Stimulated activated CD4-positive, alpha-beta T cell treated with anti-CD3 and anti-CD28 coated beads, TNF-alpha, amount 100 ng/mL, for 24 hours (primary cell): ENCODE data around the gene NRG3.
"Not testable (repeated sequence)": the region's sequence is repeated elsewhere in the genome, so short reads cannot be mapped to it uniquely, and the experiment has no call there.

ENCODE experiments used
- DNase-seq, 3 experiments: peaks; one replicate each; pipeline ENCODE4 v3.0.0-alpha.2; 2020; ENCODE audit warnings: low read depth in 3 of 3

NRG3 gene

DNA sequence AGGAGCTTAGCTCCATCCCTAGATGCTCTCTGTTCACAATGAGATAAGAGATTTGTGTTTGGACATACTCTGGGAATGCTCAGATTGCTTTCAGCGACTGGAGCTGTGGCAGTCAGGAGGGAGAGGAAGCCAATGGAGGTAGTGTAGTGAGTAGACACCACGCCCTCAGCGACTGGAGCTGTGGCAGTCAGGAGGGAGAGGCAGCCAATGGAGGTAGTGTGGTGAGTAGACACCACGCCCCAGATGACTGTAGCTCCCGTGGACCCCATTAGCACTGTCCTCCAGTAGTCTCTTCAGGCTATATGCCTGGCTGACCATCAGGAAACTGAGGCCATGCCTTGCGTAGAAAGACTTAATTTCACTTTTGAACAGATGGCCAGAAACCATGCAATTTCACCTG is 1033.8 kb downstream of the NRG3 start:
- DNase-seq: no peak

DNA sequence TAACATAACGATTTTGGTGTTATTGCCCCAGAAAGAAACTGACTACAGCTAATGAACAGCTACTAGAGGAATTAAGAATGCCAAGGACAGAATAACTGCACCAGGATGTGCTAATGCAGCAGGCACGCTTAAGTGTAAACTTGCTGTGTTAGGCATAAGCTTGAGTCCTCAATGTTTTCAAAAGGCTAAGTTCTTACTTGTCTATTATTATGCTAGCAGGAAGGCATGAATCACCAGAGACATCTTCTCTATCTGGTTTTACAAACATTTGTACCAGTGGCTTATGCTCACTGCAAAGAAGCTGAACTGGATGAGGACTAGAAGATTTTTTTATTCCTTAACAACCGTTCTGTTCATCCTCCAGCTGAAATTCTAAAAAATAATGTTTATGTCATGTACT is 1035.3 kb downstream of the NRG3 start:
- DNase-seq: no peak

DNA sequence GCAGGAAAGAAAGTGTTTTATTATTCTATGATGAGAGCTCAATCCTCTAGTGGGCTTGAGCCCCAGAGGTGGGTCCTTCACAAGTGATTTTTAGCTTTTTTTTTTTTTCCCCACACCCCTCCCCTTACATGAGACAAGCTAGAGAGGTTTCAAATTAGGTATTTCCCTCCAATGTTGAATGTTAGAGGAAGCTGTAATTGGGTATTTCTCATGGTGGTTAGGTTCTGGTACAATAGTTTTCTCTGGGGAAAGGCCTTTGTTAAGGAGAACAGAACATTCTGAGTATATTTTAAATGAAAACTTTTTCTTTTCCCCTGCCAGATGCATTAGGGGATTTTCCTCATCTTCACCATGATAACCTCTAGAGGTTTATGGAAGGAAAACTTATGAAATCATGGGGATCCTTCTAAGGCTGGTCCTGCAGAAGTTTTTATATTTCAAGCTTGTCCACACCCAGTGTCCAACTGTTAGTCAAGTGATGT is 1039.7 kb downstream of the NRG3 start:
- DNase-seq: no peak

DNA sequence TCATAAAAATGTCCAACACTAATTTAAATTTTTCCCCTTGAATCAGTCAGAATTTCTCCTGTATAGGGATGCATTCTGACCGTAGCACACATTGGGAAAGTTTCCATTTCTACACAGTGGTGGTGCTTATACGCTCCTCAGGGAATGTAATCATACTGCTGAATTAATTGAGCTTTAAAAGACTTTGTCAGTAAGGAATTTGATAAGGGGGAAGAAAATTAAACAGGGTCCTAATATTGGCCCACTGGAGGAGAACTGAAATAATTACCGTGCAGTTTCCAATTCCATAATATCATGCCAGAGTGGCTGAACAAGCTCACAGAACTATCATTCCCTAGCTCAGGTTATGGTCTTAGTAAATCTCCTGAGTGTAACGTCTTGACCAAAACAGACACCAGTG is 1041.9 kb downstream of the NRG3 start:
- DNase-seq: no peak

DNA sequence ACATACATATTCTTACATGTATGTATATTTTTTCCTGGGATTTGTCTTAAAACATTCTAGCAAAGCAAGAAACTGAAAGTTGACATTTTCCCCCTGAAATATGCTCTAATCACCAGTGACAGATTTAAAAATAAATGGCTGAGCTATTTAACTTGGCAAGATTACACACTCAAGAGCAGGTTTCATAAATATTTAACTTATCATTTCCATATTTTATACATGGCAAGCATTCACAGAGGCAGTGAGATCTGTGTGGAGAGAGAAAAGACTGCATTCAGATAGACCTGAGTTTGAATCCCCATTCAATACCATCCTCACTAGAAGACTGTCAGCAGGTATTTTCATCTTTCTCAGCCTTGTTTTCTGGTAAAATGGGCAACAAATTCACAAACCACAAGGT is 1043.0 kb downstream of the NRG3 start:
- DNase-seq: no peak

DNA sequence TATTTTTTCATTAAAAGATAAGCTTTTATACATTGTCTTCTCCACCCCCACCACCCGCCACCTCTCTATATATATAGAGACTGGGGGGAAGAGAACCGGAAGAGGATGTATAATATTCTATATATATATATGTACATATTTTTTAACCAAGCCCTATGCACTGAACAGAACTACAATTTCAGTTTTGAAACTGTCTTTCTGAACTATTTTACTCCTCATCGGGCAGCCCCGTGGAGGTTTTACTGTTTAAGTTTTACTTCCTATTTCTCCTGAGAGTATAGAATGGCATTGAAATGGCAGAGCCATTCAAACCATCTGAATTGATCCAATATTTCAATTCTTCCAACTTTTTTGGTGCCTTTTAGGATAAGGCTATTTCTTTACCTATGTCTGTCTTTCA is 1047.1 kb downstream of the NRG3 start:
- no peak for DNase-seq

DNA sequence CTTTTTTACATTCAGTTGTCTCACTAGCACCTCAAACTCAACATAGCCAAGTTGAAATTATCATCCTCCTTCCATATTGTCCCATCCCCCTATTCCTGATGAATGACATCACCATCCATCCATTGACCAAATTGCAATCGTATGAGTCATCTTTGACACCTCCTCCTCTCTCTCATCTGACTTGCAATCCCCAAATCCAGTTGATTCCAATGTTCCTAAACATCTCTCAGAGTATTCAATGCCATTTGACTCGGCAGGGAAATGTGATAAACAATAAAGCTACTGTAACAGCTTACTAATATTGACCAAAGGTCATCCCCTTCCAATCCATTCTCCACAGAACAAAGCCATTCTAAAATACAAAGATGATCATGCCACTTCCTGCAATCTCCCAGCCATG is 1047.8 kb downstream of the NRG3 start:
- DNase-seq: no peak

DNA sequence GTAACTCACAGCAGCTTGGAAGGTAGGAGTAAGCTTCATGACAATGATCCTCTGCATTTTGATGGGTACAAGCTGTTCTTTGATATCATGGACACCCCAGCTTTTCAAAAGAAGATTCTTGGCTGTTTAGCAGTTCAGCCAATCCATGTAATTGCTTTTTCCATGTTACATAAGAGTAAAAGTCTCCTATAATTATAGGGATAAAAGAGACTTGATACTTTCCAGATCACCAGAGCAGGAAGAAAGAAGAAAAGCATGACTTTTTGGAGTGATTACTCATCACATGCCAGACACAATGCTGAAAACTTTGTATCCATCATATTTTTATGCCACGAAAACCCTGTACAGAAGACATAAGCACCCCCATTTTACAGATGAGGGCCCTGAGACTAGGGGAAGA is 1049.7 kb downstream of the NRG3 start:
- DNase-seq: no peak

DNA sequence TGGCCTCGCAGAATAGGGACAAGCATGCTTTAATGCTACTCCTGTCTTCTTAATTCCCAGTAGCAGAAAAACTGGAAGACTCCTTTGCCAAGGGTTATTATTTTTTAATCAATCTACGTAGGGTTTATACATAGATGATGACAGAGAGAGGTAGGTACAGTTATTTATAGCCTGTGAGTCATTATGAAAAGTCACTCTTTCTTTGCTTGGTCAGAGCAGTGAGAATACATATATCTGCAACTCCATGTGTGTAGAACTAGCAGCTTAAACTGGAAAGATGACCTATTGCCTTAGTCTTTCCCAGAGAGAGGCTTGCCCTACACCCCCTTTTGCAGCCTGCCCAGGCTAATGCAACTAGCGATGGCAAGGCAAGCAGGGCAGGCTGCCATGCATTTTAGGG is 1050.6 kb downstream of the NRG3 start:
- DNase-seq: no peak

DNA sequence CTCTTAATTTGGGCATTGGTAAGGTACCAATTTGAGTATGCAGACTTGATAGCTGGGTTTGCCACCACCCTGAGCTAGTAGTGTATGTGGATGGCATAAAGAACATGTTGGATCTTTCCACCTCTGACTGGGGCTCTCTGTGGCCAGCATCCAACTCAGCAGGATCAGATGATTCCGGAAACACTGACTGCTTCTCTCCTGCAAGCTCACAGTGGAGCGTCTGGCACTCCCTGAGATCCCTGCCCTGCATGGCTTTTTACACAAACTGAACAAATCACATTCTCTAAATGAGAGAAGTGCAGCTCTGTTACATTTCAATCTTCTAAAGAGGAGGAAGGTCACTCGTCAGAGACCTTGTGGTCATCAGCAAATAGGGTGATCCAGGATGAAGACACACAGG is 1057.5 kb downstream of the NRG3 start:
- DNase-seq: no peak

DNA sequence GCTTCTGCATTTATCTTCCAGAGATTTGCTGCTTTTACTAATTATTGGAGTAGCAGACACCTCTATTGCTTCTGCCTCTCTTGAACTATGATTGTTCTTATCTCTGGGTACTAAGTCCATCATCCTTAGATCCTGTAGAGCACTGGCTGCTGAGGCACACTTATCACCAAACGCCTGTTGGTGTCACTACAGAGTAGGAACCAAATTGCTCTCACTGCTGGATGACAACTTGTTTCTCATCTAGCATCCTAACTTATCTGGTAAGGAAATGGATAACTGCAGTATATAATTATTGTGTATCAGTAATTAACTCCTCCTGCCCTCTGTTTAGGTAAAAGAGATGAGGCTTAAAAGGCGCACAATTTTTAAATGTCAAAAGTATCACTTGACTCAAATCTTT is 1059.4 kb downstream of the NRG3 start:
- DNase-seq: no peak

DNA sequence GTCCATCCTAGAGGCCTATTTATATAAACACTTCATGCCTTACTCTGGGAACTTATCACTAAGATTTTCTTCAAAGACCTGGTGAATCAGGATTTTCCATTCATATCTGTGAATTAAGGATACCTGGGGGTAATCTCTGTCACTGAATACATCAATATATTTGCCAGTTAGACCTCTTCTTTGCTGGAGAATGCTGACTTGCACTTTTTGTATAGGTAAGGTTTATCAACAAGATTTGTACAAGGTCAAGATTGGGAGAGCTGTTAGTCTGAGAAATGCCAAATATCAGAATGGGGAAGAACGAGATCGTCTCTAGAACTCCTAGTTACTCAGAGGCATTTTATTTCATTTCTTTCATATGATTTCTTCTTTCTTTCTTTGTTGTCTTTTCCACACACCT is 1060.0 kb downstream of the NRG3 start:
- DNase-seq: no peak

DNA sequence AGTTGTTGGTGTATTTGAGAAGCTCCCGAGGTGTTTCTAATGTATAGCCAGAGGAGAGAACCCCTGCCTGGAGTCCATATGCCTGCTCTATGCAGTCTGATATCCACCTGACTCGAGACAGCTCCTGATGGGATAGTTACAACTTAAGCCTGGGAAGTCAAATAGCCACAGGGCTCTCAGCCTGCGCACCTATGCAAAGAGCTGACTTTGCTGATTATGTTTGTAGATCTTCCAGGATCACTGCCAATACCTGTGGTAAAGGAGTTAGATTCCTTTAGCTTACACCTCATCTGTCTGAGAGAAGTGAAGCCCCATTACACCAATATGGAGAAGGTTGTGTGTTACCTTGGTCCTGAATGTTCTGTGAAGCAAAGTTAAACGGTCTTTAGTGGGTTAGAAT is 1063.3 kb downstream of the NRG3 start:
- DNase-seq: no peak

DNA sequence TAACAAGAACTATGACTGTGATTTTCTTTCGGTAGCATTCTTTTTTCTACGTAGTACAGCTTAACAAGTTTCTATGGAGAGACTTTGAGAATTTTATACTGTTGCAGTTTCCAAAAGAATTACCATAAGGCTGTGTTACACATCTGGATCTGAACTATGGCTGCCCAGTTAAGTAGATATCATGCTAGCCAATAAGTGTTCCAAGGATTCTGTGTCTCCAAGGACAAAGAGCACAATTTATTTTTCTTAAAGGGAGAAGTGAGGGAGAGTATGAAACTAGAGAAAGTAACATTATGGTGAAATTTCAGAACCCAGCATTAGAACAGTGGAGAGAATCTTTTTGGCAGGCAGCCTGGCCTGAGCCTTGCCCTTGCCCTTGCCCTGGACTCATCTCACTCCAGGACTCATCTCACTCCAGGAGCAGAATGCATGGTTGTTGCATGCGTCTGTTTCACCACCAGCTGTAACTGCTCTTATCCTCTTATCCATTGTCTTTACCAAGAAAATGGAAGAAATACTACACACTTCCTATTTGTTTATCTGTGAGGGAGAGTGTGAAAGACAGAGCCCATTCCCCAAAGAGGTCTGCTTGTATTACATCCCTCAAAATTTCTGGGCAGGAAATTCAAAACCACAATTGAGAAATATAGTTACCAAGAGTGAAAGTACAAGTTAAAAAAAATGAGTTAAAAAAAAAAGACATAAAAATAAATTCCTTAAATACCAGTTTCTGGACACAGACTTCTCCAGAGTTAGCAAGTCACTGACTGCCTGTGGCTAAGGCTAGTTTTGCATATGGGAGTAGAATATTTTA is 1067.5 kb downstream of the NRG3 start:
- DNase-seq: no peak

DNA sequence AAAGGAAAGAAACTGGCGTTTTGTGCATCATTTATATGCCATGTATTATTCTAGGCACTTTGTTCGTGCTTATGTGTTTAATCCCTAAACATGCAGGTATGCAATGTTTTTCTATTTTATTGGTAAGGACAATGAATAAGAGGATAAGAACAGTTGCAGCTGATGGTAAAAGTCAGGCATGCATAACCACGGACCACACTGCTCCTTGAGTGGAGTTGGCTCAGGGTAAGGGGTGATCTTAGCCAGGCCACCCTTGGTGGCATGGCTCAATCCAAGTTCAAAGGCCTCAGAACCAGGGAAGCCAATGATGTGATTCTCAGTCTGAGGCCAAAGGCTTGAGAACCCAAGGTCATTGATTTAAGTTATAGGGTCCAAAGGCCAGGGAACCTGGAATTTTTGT is 1068.1 kb downstream of the NRG3 start:
- DNase-seq: no peak

DNA sequence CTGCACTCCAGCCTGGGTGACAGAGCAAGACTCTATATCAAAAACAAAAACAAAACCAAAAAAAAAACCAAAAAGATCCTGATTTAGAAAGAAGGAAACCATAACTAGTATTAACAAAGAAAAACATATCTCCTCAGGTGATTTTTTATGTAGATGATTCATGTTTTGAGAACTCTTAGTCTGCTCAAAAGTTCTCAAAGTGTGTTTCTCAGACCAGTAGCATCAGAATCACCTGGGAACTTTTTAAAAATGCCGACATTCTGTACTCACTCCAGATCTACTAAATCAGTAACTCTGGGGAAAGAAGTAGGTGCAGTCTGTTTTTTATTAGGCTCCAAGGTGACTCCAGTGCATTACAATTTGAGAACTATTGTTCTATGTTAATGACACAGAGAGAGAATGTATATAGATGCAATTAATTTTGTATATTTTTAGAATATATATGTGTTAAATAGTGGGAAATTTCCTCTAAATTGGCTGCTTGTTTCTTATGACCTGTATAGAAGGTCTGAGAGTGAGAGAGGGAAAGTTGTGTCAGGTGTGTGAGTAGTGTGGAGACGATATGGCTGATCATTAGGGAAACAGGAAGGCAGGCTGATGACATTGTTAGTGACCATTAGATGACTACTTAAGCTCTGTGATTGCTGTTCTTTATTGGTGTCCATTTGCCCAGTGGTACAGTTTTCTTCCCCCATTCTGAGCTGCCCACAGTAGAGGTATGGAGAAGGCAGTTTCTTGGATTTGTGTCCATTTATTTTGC is 1075.0 kb downstream of the NRG3 start:
- no peak for DNase-seq

DNA sequence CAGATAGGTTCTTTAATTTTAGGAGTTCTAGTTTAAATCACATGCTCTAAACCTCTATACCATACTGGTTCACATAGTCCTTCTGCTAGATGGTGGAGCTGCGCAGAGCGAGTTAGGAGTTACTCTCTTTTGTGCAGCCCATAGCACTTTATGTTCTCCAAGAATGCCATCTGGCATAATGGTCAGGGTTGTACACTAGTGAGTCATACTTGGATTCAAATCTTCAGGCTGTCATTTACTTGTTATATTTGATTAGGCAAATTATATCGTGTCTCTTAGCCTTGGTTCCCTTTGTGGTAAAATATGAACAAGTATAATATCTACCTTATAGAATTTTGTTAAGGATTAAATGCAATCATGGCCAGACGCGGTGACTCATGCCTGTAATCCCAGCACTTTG is 1078.3 kb downstream of the NRG3 start:
- no peak for DNase-seq

DNA sequence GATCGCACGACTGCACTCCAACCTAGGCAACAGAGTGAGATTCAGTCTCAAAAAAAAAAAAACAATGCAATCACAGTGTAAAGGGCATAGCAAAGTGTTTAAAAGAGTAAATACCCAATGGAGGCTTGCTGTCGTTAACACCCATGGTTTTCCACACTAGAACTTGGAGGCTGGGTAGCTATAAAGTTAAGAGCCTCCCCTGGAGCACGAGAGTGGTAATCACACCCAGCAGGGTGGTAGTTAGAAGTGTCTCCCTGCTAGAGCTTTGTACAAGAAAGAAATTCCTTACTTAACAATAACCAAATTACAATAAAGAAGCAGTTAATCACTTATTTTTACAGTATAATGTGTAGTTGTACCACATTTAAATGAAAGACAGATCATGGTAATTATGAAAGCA is 1078.9 kb downstream of the NRG3 start:
- DNase-seq: no peak

DNA sequence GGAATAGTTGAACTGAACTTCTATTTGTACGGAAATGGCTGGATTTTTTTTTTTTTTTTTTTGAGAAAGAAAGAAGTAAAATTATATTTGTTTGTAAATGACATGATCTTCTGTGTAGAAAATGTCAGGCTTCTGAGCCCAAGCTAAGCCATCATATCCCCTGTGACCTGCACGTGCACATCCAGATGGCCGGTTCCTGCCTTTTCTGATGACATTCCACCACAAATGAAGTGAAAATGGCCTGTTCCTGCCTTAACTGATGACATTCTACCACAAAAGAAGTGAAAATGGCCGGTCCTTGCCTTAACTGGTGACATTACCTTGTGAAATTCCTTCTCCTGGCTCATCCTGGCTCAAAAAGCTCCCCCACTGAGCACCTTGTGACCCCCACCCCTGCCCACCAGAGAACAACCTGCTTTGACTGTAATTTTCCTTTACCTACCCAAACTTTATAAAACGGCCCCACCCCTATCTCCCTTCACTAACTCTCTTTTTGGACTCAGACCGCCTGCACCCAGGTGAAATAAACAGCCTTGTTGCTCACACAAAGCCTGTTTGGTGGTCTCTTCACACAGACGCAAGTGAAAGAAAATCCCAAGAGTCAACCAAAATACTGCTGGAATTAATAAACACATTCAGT is 1085.5 kb downstream of the NRG3 start:
- DNase-seq: not testable (repeated sequence)

DNA sequence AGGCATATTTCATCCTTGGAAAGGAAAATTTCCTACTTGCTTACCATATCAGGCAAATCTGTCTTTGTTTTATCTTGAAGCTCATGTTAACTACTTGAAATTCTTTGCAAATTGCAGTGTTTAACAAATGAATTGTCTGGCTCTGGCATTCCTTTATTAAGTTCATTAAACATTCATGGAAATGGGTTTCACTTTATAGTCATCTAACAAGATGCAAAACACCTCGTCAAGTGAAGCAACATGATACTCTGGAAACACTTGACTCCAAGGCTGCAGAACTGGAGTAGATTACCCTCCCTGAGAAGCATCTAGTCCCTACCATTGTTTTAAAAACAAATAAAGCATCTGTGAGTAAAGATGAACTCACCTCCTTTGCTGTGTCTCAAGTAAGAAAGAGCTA is 1086.9 kb downstream of the NRG3 start:
- DNase-seq: no peak

DNA sequence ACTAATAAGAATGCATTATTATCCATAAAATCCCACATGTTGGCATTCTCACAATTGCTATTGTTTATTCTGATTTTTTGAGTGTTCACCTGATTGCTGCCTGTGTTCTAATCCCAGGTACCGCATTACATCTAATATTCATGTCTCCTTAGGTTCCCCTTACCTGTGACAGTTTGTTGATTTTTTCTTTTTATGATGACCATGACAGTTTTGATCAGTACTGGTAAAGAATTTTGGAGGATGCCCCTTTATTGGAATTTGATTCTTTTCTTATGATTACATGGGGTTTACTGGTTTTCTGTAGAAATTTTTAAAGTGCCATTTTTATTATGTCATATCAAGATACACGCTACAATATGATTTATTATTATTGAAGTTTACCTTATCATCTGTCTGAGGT is 1091.1 kb downstream of the NRG3 start:
- no peak for DNase-seq

DNA sequence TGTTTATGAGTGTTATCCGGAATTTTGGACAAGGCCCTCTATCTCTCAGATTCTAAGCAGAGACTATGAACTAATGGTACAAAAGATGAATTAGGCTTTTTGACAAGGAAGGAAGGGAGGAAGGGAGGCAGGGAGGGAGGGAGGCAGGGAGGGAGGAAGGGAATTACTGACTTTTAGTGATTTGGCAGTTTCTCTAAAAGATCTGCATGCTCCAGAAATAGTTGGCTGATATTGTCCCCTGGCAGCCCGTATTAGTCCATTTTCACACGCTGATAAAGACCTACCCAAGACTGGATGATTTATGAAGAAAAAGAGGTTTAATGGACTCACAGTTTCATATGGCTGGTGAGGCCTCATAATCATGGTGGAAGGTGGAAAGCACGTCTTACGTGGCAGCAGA is 1093.5 kb downstream of the NRG3 start:
- no peak for DNase-seq

DNA sequence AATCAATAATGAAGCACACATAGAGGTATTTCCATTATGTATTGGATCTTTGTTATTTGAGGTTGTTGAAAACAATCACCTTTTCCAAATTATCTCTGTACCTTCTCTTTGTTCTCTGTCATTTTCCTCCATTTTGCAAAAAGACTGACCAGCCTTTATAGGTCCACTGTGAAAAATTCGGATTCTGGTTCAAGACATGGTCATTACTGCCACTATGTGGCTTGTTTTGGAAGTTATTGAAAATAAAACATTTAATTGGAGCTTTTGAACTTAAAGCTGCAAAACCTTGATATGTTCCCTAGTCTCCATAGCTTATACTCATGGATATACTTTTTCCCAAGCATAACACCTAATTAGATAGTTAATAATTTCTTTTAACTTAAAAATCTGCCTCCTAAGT is 1094.4 kb downstream of the NRG3 start:
- DNase-seq: no peak
